Kidney tubule cell (primary cell): ENCODE measurements around the gene ZNRF1.

Source experiments
- DNase-seq: peaks from one replicate; pipeline ENCODE4 v3.0.0-alpha.2; 2018; ENCODE audit warnings: low spot score

ZNRF1 gene

GRCh38 chr16:75079346-75079926 lies 80.6 kb downstream of the ZNRF1 start:
- DNase-seq = no peak

- peak; percentile 42 for DNase-seq
Measured at GRCh38 chr16:75080205-75081029, 81.6 kb downstream of the ZNRF1 start.

- no peak for DNase-seq
Measured at GRCh38 chr16:75081179-75081859, 82.5 kb downstream of the ZNRF1 start.

GRCh38 chr16:75083813-75084212 lies 85.0 kb downstream of the ZNRF1 start:
- no peak for DNase-seq

- DNase-seq = no peak
Measured at GRCh38 chr16:75085556-75085955, 86.7 kb downstream of the ZNRF1 start.

GRCh38 chr16:75086281-75086680 lies 87.5 kb downstream of the ZNRF1 start:
- no peak for DNase-seq

GRCh38 chr16:75086688-75087374 lies 88.0 kb downstream of the ZNRF1 start:
- no peak for DNase-seq

- no peak for DNase-seq
Measured at GRCh38 chr16:75087375-75087979, 88.7 kb downstream of the ZNRF1 start.

GRCh38 chr16:75088216-75088615 lies 89.4 kb downstream of the ZNRF1 start:
- no peak for DNase-seq

GRCh38 chr16:75088934-75089333 lies 90.1 kb downstream of the ZNRF1 start:
- no peak for DNase-seq

- no peak for DNase-seq
Measured at GRCh38 chr16:75089486-75090202, 90.8 kb downstream of the ZNRF1 start.

- peak; percentile 18 for DNase-seq
Measured at GRCh38 chr16:75090899-75091298, 92.1 kb downstream of the ZNRF1 start.

GRCh38 chr16:75091619-75092018 lies 92.8 kb downstream of the ZNRF1 start:
- peak; percentile 11 for DNase-seq

- DNase-seq = peak; percentile 67
Measured at GRCh38 chr16:75092777-75093176, 94.0 kb downstream of the ZNRF1 start.

GRCh38 chr16:75093598-75094540 lies 95.0 kb downstream of the ZNRF1 start:
- no peak for DNase-seq

GRCh38 chr16:75095204-75095621 lies 96.4 kb downstream of the ZNRF1 start:
- no peak for DNase-seq

- DNase-seq = no peak
Measured at GRCh38 chr16:75096656-75097055, 97.8 kb downstream of the ZNRF1 start.

GRCh38 chr16:75097191-75097761 lies 98.5 kb downstream of the ZNRF1 start:
- no peak for DNase-seq

GRCh38 chr16:75097941-75098901 lies 99.4 kb downstream of the ZNRF1 start:
- peak; percentile 37 for DNase-seq
